ENCODE data around the gene CTR9. TPM values are rescaled to one million over a fixed set of nuclear protein-coding genes. Genes with fewer than 3 reads are reported as not detected.

CTR9 gene
- total and polyA plus RNA-seq, 9 of the 15 experiments (the other 6 are each of a cell fraction or from before 2014, with no cell fraction given) = 25.4 to 79.3 (median 47.3) TPM

GRCh38 chr11:10750838-10751580 lies at the start of gene CTR9 (continued):
- TF ChIP-seq ZNF23 (CRISPR knock-in tag; IDR thresholded peaks at IDR 0.05) = no peak
- no peak for TF ChIP-seq PHB (CRISPR knock-in tag; IDR thresholded peaks at IDR 0.05)
- TF ChIP-seq ZNF347 (CRISPR knock-in tag; IDR thresholded peaks at IDR 0.05; ENCODE audit: low read depth) = no peak
- no peak for TF ChIP-seq CHD2 (IDR thresholded peaks at IDR 0.05; ENCODE audit: low read depth, low read length)
- peak; percentile 100 for TF ChIP-seq NR2C2 (CRISPR knock-in tag; IDR thresholded peaks at IDR 0.05)
- peak; percentile 100 for TF ChIP-seq NR2C2 (tag; IDR thresholded peaks at IDR 0.05)
- TF ChIP-seq ZNF444 (CRISPR knock-in tag; IDR thresholded peaks at IDR 0.05) = no peak
- TF ChIP-seq YBX1 (IDR thresholded peaks at IDR 0.05) = no peak
- TF ChIP-seq CTCFL (IDR thresholded peaks at IDR 0.05; ENCODE audit: borderline replicate concordance, insufficient read depth, low read depth, low read length, poor library complexity, severe bottlenecking) = peak; percentile 48
- no peak for TF ChIP-seq ZNF384 (IDR thresholded peaks at IDR 0.05; ENCODE audit: low read depth, low read length)
- TF ChIP-seq C11orf30 (IDR thresholded peaks at IDR 0.05; ENCODE audit: low read depth) = peak; percentile 88
- peak; percentile 99 for TF ChIP-seq POLR2G (IDR thresholded peaks at IDR 0.05; ENCODE audit: low read depth, low read length)
- no peak for TF ChIP-seq ZFP30 (CRISPR knock-in tag; IDR thresholded peaks at IDR 0.05; ENCODE audit: borderline replicate concordance)
- 0 out of 2 replicates have a peak, but pooled peaks have one; percentile 39 for TF ChIP-seq ZNF431 (CRISPR knock-in tag; IDR thresholded peaks at IDR 0.05)
- TF ChIP-seq KDM2B (CRISPR knock-in tag; IDR thresholded peaks at IDR 0.05) = no peak
- TF ChIP-seq HDAC6 (IDR thresholded peaks at IDR 0.05; ENCODE audit: low read depth, low read length) = no peak
- no peak for TF ChIP-seq PCBP2 (IDR thresholded peaks at IDR 0.05; ENCODE audit: low read depth, low read length, poor library complexity, severe bottlenecking)
- TF ChIP-seq ZNF830 (CRISPR knock-in tag; IDR thresholded peaks at IDR 0.05) = no peak
- TF ChIP-seq MAFG (tag; conservative IDR thresholded peaks at IDR 0.05) = no peak
- no peak for TF ChIP-seq ADNP (tag; IDR thresholded peaks at IDR 0.05)
- no peak for TF ChIP-seq ZNF696 (CRISPR knock-in tag; conservative IDR thresholded peaks at IDR 0.05)
- TF ChIP-seq ZNF79 (CRISPR knock-in tag; IDR thresholded peaks at IDR 0.05; ENCODE audit: low read depth) = no peak
- peak; percentile 84 for TF ChIP-seq NCOA1 (IDR thresholded peaks at IDR 0.05; ENCODE audit: low read depth)
- no peak for TF ChIP-seq ZBTB49 (CRISPR knock-in tag; IDR thresholded peaks at IDR 0.05; ENCODE audit: borderline replicate concordance)
- no peak for TF ChIP-seq TCF7L2 (IDR thresholded peaks at IDR 0.05; ENCODE audit: low read depth, low read length)
- no peak for TF ChIP-seq ZC3H11A (IDR thresholded peaks at IDR 0.05; ENCODE audit: low read depth, low read length)
- no peak for TF ChIP-seq GTF2A2 (tag; IDR thresholded peaks at IDR 0.05)
